SK-N-SH treated with all-trans-retinoic acid at 6 μM for 48 hours (cell line): ENCODE data around the gene TLE2.

Source experiments
- ATAC-seq: fragments of 200-7000 bp; cut with Tn5 transposase; 3 replicates; pipeline ENCODE4 v1.9.1; 2020; ENCODE audit warnings: mild to moderate bottlenecking, moderate library complexity
- ARNTL ChIP-seq: fragments of 450-650 bp; formaldehyde crosslinking; IDR thresholded peaks from 2 replicates; pipeline ENCODE4 v1.5.0; 2020; ENCODE audit warnings: low read depth, mild to moderate bottlenecking, moderate library complexity, borderline replicate concordance
- BACH2 ChIP-seq: fragments of 250-450 bp; sonication (Bioruptor Pico); IDR thresholded peaks from 2 replicates; pipeline ENCODE4 v1.9.0; 2021; ENCODE audit warnings: mild to moderate bottlenecking, borderline replicate concordance
- CREB5 ChIP-seq: fragments of 250-450 bp; sonication (Bioruptor Pico); IDR thresholded peaks from 2 replicates; pipeline ENCODE4 v1.5.1; 2020; ENCODE audit warnings: low read depth, mild to moderate bottlenecking, moderate library complexity
- GLIS3 ChIP-seq: fragments of 250-450 bp; sonication (Bioruptor Pico); IDR thresholded peaks from 2 replicates; pipeline ENCODE4 v1.5.0; 2020; ENCODE audit warnings: mild to moderate bottlenecking, moderate library complexity
- ISL1 ChIP-seq: fragments of 250-450 bp; sonication (Bioruptor Pico); IDR thresholded peaks from 2 replicates; pipeline ENCODE4 v2.1.2; 2022; ENCODE audit warnings: mild to moderate bottlenecking, moderate library complexity
- OSR1 ChIP-seq: fragments of 250-450 bp; sonication (Bioruptor Pico); IDR thresholded peaks from 2 replicates; pipeline ENCODE4 v1.8.0; 2022; ENCODE audit warnings: moderate library complexity, mild to moderate bottlenecking, inconsistent platforms
- RARB ChIP-seq: fragments of 250-450 bp; sonication (Bioruptor Pico); IDR thresholded peaks from 2 replicates; pipeline ENCODE4 v1.8.0; 2021; ENCODE audit warnings: mild to moderate bottlenecking, moderate library complexity
- SNAI2 ChIP-seq: fragments of 250-450 bp; sonication (Bioruptor Pico); IDR thresholded peaks from 2 replicates; pipeline ENCODE4 v1.5.0; 2020; ENCODE audit warnings: mild to moderate bottlenecking, moderate library complexity
- TCF4 ChIP-seq: fragments of 250-450 bp; sonication (Bioruptor Pico); IDR thresholded peaks from 2 replicates; pipeline ENCODE4 v1.8.0; 2021; ENCODE audit warnings: mild to moderate bottlenecking, moderate library complexity, borderline replicate concordance
- TOX ChIP-seq: fragments of 250-450 bp; sonication (Bioruptor Pico); IDR thresholded peaks from 2 replicates; pipeline ENCODE4 v1.8.0; 2021; ENCODE audit warnings: mild to moderate bottlenecking, moderate library complexity, borderline replicate concordance
- TSHZ2 ChIP-seq: fragments of 250-450 bp; sonication (Bioruptor Pico); IDR thresholded peaks from 2 replicates; pipeline ENCODE4 v1.5.0; 2020; ENCODE audit warnings: mild to moderate bottlenecking, moderate library complexity
- ZC3H10 ChIP-seq: fragments of 250-450 bp; sonication (Bioruptor Pico); IDR thresholded peaks from 2 replicates; pipeline ENCODE4 v1.5.1; 2021; ENCODE audit warnings: mild to moderate bottlenecking, moderate library complexity
- ZFP3 ChIP-seq: fragments of 250-450 bp; sonication (Bioruptor Pico); IDR thresholded peaks from 2 replicates; pipeline ENCODE4 v1.5.0; 2020; ENCODE audit warnings: mild to moderate bottlenecking, moderate library complexity
- ZFP30 ChIP-seq: fragments of 450-650 bp; formaldehyde crosslinking; IDR thresholded peaks from 2 replicates; pipeline ENCODE4 v1.5.0; 2022; ENCODE audit warnings: mild to moderate bottlenecking, moderate library complexity
- ZNF70 ChIP-seq: fragments of 450-650 bp; formaldehyde crosslinking; IDR thresholded peaks from 2 replicates; pipeline ENCODE4 v1.5.0; 2020; ENCODE audit warnings: mild to moderate bottlenecking, moderate library complexity
- ZNF8 ChIP-seq: fragments of 450-650 bp; formaldehyde crosslinking; IDR thresholded peaks from 2 replicates; pipeline ENCODE4 v1.5.0; 2020; ENCODE audit warnings: mild to moderate bottlenecking, moderate library complexity
- TF ChIP-seq, protein P1 (sequence below): fragments of 250-450 bp; sonication (Bioruptor Pico); IDR thresholded peaks from 2 replicates; pipeline ENCODE4 v1.5.1; 2021; ENCODE audit warnings: mild to moderate bottlenecking, moderate library complexity
- TF ChIP-seq, protein P2 (sequence below): fragments of 250-450 bp; sonication (Bioruptor Pico); IDR thresholded peaks from 2 replicates; pipeline ENCODE4 v1.8.0; 2020; ENCODE audit warnings: mild to moderate bottlenecking, moderate library complexity, borderline replicate concordance

TLE2 gene

DNA sequence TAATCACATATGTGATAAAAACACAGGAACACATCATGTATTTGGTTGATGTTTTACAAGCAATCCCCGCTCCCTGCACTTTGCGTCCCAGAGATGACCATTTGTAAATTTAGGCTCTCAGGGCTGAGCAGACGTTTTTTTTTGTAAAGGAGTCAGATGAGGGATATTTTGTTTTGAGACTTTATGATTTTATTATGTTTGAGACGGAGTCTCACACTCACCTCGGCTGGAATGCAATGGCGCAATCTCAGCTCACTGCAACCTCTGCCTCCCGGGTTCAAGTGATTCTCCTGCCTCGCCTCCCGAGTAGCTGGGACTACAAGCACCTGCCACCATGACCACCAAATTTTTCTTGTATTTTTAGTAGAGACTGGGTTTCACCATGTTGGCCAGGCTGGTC, 50.3 kb downstream of the TLE2 start:
- no peak for ATAC-seq

GRCh38 chr19:2978166-2978767, 50.8 kb downstream of the TLE2 start:
- TF ChIP-seq ISL1 (no peak), ZFP30 (CRISPR knock-in tag) (no peak), TSHZ2 (CRISPR knock-in tag) (no peak), ZNF8 (CRISPR knock-in tag) (no peak), ARNTL (CRISPR knock-in tag) (no peak)
- TF ChIP-seq, all 23 proteins: peak for 0

More for the DNA sequence above, 50.3 kb downstream of the TLE2 start:
- TF ChIP-seq GLIS3 (CRISPR knock-in tag) (no peak), ARNTL (CRISPR knock-in tag) (no peak), SNAI2 (no peak), ZNF70 (CRISPR knock-in tag) (no peak), ISL1 (no peak), ZC3H10 (CRISPR knock-in tag) (no peak), OSR1 (CRISPR knock-in tag) (no peak), RARB (CRISPR knock-in tag) (no peak), TOX (CRISPR knock-in tag) (no peak), CREB5 (CRISPR knock-in tag) (no peak), ZNF8 (CRISPR knock-in tag) (no peak), BACH2 (no peak), TCF4 (CRISPR knock-in tag) (no peak), ZFP30 (CRISPR knock-in tag) (no peak)
- TF ChIP-seq, protein P1, sequence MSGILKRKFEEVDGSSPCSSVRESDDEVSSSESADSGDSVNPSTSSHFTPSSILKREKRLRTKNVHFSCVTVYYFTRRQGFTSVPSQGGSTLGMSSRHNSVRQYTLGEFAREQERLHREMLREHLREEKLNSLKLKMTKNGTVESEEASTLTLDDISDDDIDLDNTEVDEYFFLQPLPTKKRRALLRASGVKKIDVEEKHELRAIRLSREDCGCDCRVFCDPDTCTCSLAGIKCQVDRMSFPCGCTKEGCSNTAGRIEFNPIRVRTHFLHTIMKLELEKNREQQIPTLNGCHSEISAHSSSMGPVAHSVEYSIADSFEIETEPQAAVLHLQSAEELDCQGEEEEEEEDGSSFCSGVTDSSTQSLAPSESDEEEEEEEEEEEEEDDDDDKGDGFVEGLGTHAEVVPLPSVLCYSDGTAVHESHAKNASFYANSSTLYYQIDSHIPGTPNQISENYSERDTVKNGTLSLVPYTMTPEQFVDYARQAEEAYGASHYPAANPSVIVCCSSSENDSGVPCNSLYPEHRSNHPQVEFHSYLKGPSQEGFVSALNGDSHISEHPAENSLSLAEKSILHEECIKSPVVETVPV, result no peak
- TF ChIP-seq, protein P2, sequence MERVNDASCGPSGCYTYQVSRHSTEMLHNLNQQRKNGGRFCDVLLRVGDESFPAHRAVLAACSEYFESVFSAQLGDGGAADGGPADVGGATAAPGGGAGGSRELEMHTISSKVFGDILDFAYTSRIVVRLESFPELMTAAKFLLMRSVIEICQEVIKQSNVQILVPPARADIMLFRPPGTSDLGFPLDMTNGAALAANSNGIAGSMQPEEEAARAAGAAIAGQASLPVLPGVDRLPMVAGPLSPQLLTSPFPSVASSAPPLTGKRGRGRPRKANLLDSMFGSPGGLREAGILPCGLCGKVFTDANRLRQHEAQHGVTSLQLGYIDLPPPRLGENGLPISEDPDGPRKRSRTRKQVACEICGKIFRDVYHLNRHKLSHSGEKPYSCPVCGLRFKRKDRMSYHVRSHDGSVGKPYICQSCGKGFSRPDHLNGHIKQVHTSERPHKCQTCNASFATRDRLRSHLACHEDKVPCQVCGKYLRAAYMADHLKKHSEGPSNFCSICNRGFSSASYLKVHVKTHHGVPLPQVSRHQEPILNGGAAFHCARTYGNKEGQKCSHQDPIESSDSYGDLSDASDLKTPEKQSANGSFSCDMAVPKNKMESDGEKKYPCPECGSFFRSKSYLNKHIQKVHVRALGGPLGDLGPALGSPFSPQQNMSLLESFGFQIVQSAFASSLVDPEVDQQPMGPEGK (CRISPR knock-in tag), result no peak
- TF ChIP-seq, all 23 proteins: peak for 0

DNA sequence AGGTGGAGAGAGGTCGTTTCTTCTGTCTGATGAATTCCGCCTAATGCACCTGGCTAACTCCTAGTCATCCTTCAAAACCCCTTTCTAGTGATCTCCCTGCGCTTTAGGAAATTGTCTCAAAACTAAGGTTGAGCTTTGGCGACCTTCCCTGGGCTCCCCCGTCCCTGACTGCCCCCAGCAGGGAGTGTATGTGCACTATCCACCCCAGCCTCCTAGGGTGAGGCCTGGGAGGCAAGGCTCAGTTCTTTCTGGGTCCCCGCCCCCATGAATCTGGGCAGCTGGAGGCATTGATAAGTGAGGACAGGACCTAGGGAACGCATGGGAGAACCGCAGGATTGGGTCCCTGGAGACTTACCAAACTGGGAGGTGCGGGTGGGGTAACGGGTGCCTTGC, 51.3 kb downstream of the TLE2 start:
- TF ChIP-seq, protein P2 (CRISPR knock-in tag), result no peak
- peak; percentile 99 for TF ChIP-seq ZFP3 (CRISPR knock-in tag)
- TF ChIP-seq, all 23 proteins: peak for 1
- ATAC-seq, result no peak

More at GRCh38 chr19:2978166-2978767, 50.8 kb downstream of the TLE2 start:
- no peak for ATAC-seq
